K562 (cell line): ENCODE data around the gene ZSWIM3. TPM values are rescaled to one million over a fixed set of nuclear protein-coding genes. Genes with fewer than 3 reads are reported as not detected.

Source experiments
- ATAC-seq: fragments of 200-7000 bp; cut with Tn5 transposase; 3 replicates; pipeline ENCODE4 v1.9.1; 2020; ENCODE audit warnings: moderate library complexity
- BruUV-seq: library from RNA; stranded (reverse); fragments of 400-500 nt; replicated peaks from 2 replicates; lab custom pipeline; 2021; lab: Mats Ljungman, UMichigan
- CTCF ChIA-PET: fragments of 300-600 bp; formaldehyde crosslinking; extraction: SDS; loops from one replicate; lab custom pipeline; 2021; ENCODE audit warnings: low intra/inter-chr PET ratio; lab: Yijun Ruan, JAX
- POLR2A ChIA-PET: fragments of 300-600, 350-650 bp; sonication (Branson Sonifier 250); formaldehyde crosslinking; extraction: SDS; loops from one replicate; lab custom pipeline; 2021; ENCODE audit warnings: antibody characterized with exemption, inconsistent platforms; lab: Yijun Ruan, JAX
- DNase-seq, 4 experiments: peaks; one replicate each; pipeline versions ENCODE4 v3.0.0 to v3.0.0-alpha.2; 2011 to 2018; ENCODE audit warnings: low spot score in 3 of 4, mixed read lengths in 3 of 4; ENCODE audit errors: extremely low read depth in 1 of 4
- FAIRE-seq: peaks from 2 replicates; lab custom pipeline; 2011; peaks lifted over from hg19 to GRCh38; lab: Jason Lieb, UNC
- H2AFZ ChIP-seq: 2 replicates; pipeline ENCODE4 v1.6.0; 2011; ENCODE audit warnings: low read depth, low read length, control low read depth, inconsistent platforms
- H3K27ac ChIP-seq: fragments of 200-600 bp; 3 replicates; pipeline ENCODE4 v1.8.0; 2011; ENCODE audit warnings: low read depth, mild to moderate bottlenecking, control low read depth, inconsistent platforms, low read length, moderate library complexity, mixed read lengths; ENCODE audit errors: extremely low read depth
- H3K27me3 ChIP-seq, 2 experiments: fragments of 300-600 bp in 1 of 2; 2 replicates in 1 of 2; 3 replicates in 1 of 2; pipeline versions ENCODE4 v1.6.0 to v1.8.0; 2011; ENCODE audit warnings: inconsistent platforms in 2 of 2, low read length in 2 of 2, mild to moderate bottlenecking in 1 of 2, mixed read lengths in 1 of 2, moderate library complexity in 1 of 2; ENCODE audit not compliant: control insufficient read depth in 2 of 2, insufficient read depth in 2 of 2
- H3K36me3 ChIP-seq: fragments of 300-600 bp; 3 replicates; pipeline ENCODE4 v1.8.0; 2011; ENCODE audit warnings: mild to moderate bottlenecking, low read length, inconsistent platforms; ENCODE audit not compliant: control insufficient read depth, insufficient read depth
- H3K4me1 ChIP-seq, 2 experiments: fragments of 200-600 bp in 1 of 2; replicated peaks in 1 of 2; 2 replicates in 1 of 2; 3 replicates in 1 of 2; pipeline versions ENCODE4 v1.5.1 to v1.8.0; 2011; ENCODE audit warnings: inconsistent platforms in 2 of 2, low read length in 2 of 2, mild to moderate bottlenecking in 1 of 2, mixed read lengths in 1 of 2, moderate library complexity in 1 of 2; ENCODE audit not compliant: control insufficient read depth in 2 of 2, insufficient read depth in 2 of 2
- H3K4me2 ChIP-seq: 2 replicates; pipeline ENCODE4 v1.6.1; 2011; ENCODE audit warnings: low read length, control low read depth, inconsistent platforms, mixed read lengths; ENCODE audit not compliant: insufficient read depth
- H3K4me3 ChIP-seq: fragments of 200-600 bp; sonication (generic), shearing (Covaris generic); 2 replicates; pipeline ENCODE4 v1.5.1; 2016; ENCODE audit warnings: control low read depth, inconsistent platforms
- H3K79me2 ChIP-seq: fragments of 200-600 bp; 3 replicates; pipeline ENCODE4 v1.8.0; 2011; ENCODE audit warnings: low read length, inconsistent platforms; ENCODE audit not compliant: control insufficient read depth, insufficient read depth
- H3K9ac ChIP-seq, 2 experiments: 2 replicates each; pipeline versions ENCODE4 v1.6.0 to v1.6.1; 2011; ENCODE audit warnings: low read depth in 2 of 2, low read length in 2 of 2, control low read depth in 1 of 2, inconsistent platforms in 1 of 2, mild to moderate bottlenecking in 1 of 2, mixed read lengths in 1 of 2; ENCODE audit not compliant: insufficient read depth in 1 of 2
- H3K9me1 ChIP-seq: one replicate; pipeline ENCODE4 v1.6.0; 2011; ENCODE audit warnings: inconsistent platforms, mild to moderate bottlenecking, low read length, moderate library complexity; ENCODE audit not compliant: control insufficient read depth, insufficient read depth
- H3K9me3 ChIP-seq: replicated peaks from 2 replicates; pipeline ENCODE4 v1.5.1; 2011; ENCODE audit warnings: low read depth, low read length, inconsistent platforms; ENCODE audit not compliant: control insufficient read depth, insufficient read depth
- H4K20me1 ChIP-seq: replicated peaks from 2 replicates; pipeline ENCODE4 v1.6.1; 2011; ENCODE audit warnings: low read length, inconsistent platforms, mixed read lengths; ENCODE audit not compliant: control insufficient read depth, insufficient read depth
- FOXA3 ChIP-seq, 2 experiments: fragments of 450-650 bp in 1 of 2; sonication (generic) in 1 of 2; formaldehyde crosslinking; IDR thresholded peaks in 1 of 2; conservative IDR thresholded peaks in 1 of 2; 2 replicates each; pipeline versions ENCODE4 v1.4.0 to v1.8.0; 2020 to 2022; ENCODE audit warnings: mild to moderate bottlenecking in 2 of 2, missing genetic modification reagents in 1 of 2
- KDM4B ChIP-seq, 2 experiments: fragments of 450-650 bp in 1 of 2; sonication (generic) in 1 of 2; IDR thresholded peaks; 2 replicates each; pipeline ENCODE4 v1.6.1; 2016 to 2017; ENCODE audit warnings: borderline replicate concordance in 2 of 2, antibody characterized with exemption in 1 of 2, low read depth in 1 of 2, mild to moderate bottlenecking in 1 of 2
- POLR2G ChIP-seq: fragments of 200-400 bp; formaldehyde crosslinking; IDR thresholded peaks from 2 replicates; pipeline ENCODE4 v1.6.1; 2017; ENCODE audit warnings: low read depth, mild to moderate bottlenecking, antibody characterized with exemption, low read length, moderate library complexity
- RBFOX2 ChIP-seq: fragments of 200-400 bp; formaldehyde crosslinking; IDR thresholded peaks from 2 replicates; pipeline ENCODE4 v1.6.1; 2017; ENCODE audit warnings: low read depth, mild to moderate bottlenecking, low read length, moderate library complexity
- RBM34 ChIP-seq: fragments of 200-400 bp; formaldehyde crosslinking; IDR thresholded peaks from 2 replicates; pipeline ENCODE4 v1.6.1; 2018; ENCODE audit warnings: low read length, borderline replicate concordance; ENCODE audit not compliant: insufficient read depth
- WGBS: fragments of 100-300 bp; shearing (Covaris generic); methylation state at CpG from one replicate; pipeline ENCODE4 v1.1.6; 2016; ENCODE audit warnings: low coverage, mixed read lengths; ENCODE audit not compliant: insufficient coverage; ENCODE audit errors: missing lambda C conversion rate; 5-methylcytosine and 5-hydroxymethylcytosine counted together
- in situ Hi-C: fragments of 300-500 bp; cut with MboI; formaldehyde crosslinking; loops from 4 replicates; pipeline ENCODE4 v1.15.0; 2018; ENCODE audit warnings: inconsistent platforms, mixed read lengths
- intact Hi-C: fragments of 100-400 bp; cut with micrococcal nuclease; formaldehyde crosslinking; loops from 2 replicates; pipeline ENCODE4 v1.14.2; 2022
- polyA plus RNA-seq, 8 experiments: library from polyadenylated mRNA; depleted of rRNA in 4 of 8; stranded (reverse) in 5 of 8; unstranded in 3 of 8; fragments of >200 nt; fragmentation: Nextera tagmentation in 2 of 8; fragmentation: Illumina TruSeq in 1 of 8; extraction: Ambion mirVana in 2 of 8; extraction: Trizol in 1 of 8; gene quantifications; 2 replicates each; pipeline versions ENCODE4 v1.2.1 to v1.2.3, GENCODE V29; 2011 to 2014; ENCODE audit warnings: inconsistent platforms in 1 of 8, missing spikeins in 1 of 8
- total RNA-seq, 7 experiments: library from RNA; depleted of rRNA in 6 of 7; stranded (reverse); fragments of >200 nt in 6 of 7; fragmentation: Illumina TruSeq in 2 of 7; extraction: Trizol in 2 of 7; gene quantifications; 2 replicates each; pipeline versions ENCODE4 v1.2.1 to v1.2.3, GENCODE V29; 2011 to 2021; ENCODE audit warnings: low replicate concordance in 1 of 7
- TF ChIP-seq, protein P1 (sequence below): fragments of 250-450 bp; sonication (Bioruptor Pico); IDR thresholded peaks from 2 replicates; pipeline ENCODE4 v1.8.0; 2021; ENCODE audit warnings: moderate library complexity, mild to moderate bottlenecking, inconsistent platforms

ZSWIM3 gene
- total and polyA plus RNA-seq, 9 of the 15 experiments (the other 6 are each of a cell fraction or from before 2014, with no cell fraction given): 1.7 to 4.3 (median 2.9) TPM

DNA sequence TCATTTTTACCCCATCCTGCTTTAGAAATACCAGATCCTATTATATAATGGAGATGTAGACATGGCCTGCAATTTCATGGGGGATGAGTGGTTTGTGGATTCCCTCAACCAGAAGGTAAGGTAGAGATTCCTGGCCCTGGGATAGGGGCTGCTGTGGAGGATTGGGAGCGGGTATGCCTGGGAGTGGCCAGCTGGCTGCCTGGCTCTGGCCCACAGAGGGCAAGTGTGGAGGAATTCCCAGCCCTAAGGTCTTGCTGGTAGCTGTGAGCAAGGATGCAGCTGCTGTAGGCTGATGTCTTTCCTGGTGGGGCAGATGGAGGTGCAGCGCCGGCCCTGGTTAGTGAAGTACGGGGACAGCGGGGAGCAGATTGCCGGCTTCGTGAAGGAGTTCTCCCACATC lies 40.3 kb downstream of the ZSWIM3 start:
- Histone ChIP-seq H3K4me1 (peaks cover 0 to 11% of the 10 kb centered on the region in 2 experiments; a peak in 2 of 5 replicates), H3K9me1 (no peaks in the 10 kb centered on the region), H3K4me3 (no peak overlapping the region), H2AFZ (no peak overlapping the region), H4K20me1 (no peaks in the 10 kb centered on the region), H3K79me2 (no peaks in the 10 kb centered on the region), H3K9ac (peak overlapping the region in 1 of 2 experiments; percentile 38; a peak in 2 of 4 replicates), H3K4me2 (no peak overlapping the region), H3K36me3 (peaks cover 55% of the 10 kb centered on the region; the same call in 2 of the 3 replicates), H3K27ac (no peak overlapping the region), H3K9me3 (no peaks in the 10 kb centered on the region), H3K27me3 (no peaks in the 10 kb centered on the region)
- intact Hi-C loops (no loop called here), in situ Hi-C loops (no loop called here)
- no peak for DNase-seq
- no TSS peak for BruUV-seq
- WGBS: 94% methylated on average over 7 of the region's 7 CpGs
- ChIA-PET CTCF (no interaction called here), POLR2A (interaction anchor here (0.6 to 1.8 kb wide), 3 partner anchors 10 to 604 kb away, joined by 4 to 6 read pairs (median 6); no protein-coding TSS in a partner anchor)
- TF ChIP-seq POLR2G (0 out of 2 replicates have a peak, but pooled peaks have one; percentile 24), RBFOX2 (peak; percentile 30; the same call in 1 of the 2 replicates), FOXA3 (CRISPR knock-in tag; conservative IDR thresholded peaks at IDR 0.05 in 1 of 2, IDR thresholded peaks at IDR 0.05 in 1 of 2) (no peak)
- no peak for FAIRE-seq
- no peak for ATAC-seq

DNA sequence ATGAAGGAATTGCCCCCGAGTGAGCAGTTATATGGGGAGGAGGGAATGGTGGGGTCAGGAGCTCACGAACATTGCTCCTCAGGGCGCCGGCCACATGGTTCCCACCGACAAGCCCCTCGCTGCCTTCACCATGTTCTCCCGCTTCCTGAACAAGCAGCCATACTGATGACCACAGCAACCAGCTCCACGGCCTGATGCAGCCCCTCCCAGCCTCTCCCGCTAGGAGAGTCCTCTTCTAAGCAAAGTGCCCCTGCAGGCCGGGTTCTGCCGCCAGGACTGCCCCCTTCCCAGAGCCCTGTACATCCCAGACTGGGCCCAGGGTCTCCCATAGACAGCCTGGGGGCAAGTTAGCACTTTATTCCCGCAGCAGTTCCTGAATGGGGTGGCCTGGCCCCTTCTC lies 40.9 kb downstream of the ZSWIM3 start:
- no peak for FAIRE-seq
- 66% methylated on average over 5 of the region's 12 CpGs for WGBS
- no peak overlapping the region for H3K27ac ChIP-seq
- no peaks in the 10 kb centered on the region for H4K20me1 ChIP-seq
- no peak overlapping the region; a peak in 1 of 4 replicates for H3K9ac ChIP-seq
- 0 out of 3 replicates have a peak, but pooled peaks have one; percentile 14 for ATAC-seq
- no peaks in the 10 kb centered on the region for H3K79me2 ChIP-seq
- H3K4me2 ChIP-seq: no peak overlapping the region
- no peaks in the 10 kb centered on the region for H3K9me3 ChIP-seq
- CTCF ChIA-PET: no interaction called here
- TF ChIP-seq RBFOX2 (peak; percentile 37; the same call in 1 of the 2 replicates), POLR2G (peak; percentile 24; the same call in 1 of the 2 replicates), KDM4B (IDR thresholded peaks at IDR 0.05; ENCODE audit: borderline replicate concordance in 2 of 2, low read depth in 1 of 2) (no peak), RBM34 (no peak)
- TF ChIP-seq, protein P1, sequence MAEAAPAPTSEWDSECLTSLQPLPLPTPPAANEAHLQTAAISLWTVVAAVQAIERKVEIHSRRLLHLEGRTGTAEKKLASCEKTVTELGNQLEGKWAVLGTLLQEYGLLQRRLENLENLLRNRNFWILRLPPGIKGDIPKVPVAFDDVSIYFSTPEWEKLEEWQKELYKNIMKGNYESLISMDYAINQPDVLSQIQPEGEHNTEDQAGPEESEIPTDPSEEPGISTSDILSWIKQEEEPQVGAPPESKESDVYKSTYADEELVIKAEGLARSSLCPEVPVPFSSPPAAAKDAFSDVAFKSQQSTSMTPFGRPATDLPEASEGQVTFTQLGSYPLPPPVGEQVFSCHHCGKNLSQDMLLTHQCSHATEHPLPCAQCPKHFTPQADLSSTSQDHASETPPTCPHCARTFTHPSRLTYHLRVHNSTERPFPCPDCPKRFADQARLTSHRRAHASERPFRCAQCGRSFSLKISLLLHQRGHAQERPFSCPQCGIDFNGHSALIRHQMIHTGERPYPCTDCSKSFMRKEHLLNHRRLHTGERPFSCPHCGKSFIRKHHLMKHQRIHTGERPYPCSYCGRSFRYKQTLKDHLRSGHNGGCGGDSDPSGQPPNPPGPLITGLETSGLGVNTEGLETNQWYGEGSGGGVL (CRISPR knock-in tag): no peak
- H3K9me1 ChIP-seq: no peaks in the 10 kb centered on the region
- H3K36me3 ChIP-seq: peaks cover 49% of the 10 kb centered on the region; the same call in 2 of the 3 replicates
- in situ Hi-C loops: no loop called here
- H3K4me1 ChIP-seq: peaks cover 0 to 11% of the 10 kb centered on the region in 2 experiments; a peak in 1 of 5 replicates
- H3K4me3 ChIP-seq: no peak overlapping the region
- POLR2A ChIA-PET: interaction anchor here (1.8 kb wide), 1 partner anchor 10 kb away, joined by 6 read pairs; no protein-coding TSS in a partner anchor
- H2AFZ ChIP-seq: no peak overlapping the region
- intact Hi-C loops: no loop called here
- H3K27me3 ChIP-seq: no peaks in the 10 kb centered on the region
- no TSS peak for BruUV-seq
- DNase-seq: no peak
